ENCODE results near the gene ARPC5L.

DNA sequence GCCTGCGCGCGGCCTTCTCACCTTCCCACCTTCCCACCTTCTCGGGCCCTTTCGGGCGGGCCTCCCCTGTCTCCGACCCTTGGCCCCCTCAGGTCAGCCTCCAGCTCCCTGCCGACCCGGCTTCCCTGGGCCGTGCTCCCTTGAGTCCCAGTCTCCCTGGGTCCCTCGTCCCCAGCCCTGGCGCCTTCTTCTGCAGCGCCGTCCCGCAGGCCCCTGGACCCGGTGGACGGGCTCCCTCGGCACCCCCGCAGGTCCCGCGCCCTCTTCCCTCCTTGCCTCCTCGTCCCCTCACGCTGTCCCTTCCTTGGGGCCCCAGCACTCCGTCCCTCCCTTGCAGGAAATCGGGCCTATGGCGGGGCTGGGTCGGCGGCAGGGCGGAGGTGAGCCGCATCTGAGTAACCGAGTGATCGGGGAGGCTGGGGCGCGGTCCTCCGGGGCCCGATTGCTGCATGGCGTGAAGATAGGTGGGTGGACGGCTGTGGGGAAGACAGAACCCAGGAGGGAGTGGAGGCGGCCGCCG lies 7.6 kb downstream of the ARPC5L start:
- TF ChIP-seq, protein P1, sequence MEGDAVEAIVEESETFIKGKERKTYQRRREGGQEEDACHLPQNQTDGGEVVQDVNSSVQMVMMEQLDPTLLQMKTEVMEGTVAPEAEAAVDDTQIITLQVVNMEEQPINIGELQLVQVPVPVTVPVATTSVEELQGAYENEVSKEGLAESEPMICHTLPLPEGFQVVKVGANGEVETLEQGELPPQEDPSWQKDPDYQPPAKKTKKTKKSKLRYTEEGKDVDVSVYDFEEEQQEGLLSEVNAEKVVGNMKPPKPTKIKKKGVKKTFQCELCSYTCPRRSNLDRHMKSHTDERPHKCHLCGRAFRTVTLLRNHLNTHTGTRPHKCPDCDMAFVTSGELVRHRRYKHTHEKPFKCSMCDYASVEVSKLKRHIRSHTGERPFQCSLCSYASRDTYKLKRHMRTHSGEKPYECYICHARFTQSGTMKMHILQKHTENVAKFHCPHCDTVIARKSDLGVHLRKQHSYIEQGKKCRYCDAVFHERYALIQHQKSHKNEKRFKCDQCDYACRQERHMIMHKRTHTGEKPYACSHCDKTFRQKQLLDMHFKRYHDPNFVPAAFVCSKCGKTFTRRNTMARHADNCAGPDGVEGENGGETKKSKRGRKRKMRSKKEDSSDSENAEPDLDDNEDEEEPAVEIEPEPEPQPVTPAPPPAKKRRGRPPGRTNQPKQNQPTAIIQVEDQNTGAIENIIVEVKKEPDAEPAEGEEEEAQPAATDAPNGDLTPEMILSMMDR (CRISPR knock-in tag; IDR thresholded peaks at IDR 0.05) = no peak
- TF ChIP-seq SP1 (IDR thresholded peaks at IDR 0.05) = no peak
- no peak for TF ChIP-seq SP1 (CRISPR knock-in tag; IDR thresholded peaks at IDR 0.05)
- TF ChIP-seq SMARCE1 (IDR thresholded peaks at IDR 0.05; ENCODE audit: borderline replicate concordance) = no peak
- TF ChIP-seq, protein P2, sequence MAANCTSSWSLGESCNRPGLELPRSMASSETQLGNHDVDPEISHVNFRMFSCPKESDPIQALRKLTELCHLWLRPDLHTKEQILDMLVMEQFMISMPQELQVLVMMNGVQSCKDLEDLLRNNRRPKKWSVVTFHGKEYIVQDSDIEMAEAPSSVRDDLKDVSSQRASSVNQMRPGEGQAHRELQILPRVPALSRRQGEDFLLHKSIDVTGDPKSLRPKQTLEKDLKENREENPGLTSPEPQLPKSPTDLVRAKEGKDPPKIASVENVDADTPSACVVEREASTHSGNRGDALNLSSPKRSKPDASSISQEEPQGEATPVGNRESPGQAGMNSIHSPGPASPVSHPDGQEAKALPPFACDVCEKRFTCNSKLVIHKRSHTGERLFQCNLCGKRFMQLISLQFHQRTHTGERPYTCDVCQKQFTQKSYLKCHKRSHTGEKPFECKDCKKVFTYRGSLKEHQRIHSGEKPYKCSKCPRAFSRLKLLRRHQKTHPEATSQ (CRISPR knock-in tag; IDR thresholded peaks at IDR 0.05; ENCODE audit: borderline replicate concordance) = no peak
- TF ChIP-seq, protein P3, sequence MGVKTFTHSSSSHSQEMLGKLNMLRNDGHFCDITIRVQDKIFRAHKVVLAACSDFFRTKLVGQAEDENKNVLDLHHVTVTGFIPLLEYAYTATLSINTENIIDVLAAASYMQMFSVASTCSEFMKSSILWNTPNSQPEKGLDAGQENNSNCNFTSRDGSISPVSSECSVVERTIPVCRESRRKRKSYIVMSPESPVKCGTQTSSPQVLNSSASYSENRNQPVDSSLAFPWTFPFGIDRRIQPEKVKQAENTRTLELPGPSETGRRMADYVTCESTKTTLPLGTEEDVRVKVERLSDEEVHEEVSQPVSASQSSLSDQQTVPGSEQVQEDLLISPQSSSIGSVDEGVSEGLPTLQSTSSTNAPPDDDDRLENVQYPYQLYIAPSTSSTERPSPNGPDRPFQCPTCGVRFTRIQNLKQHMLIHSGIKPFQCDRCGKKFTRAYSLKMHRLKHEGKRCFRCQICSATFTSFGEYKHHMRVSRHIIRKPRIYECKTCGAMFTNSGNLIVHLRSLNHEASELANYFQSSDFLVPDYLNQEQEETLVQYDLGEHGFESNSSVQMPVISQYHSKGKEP (CRISPR knock-in tag; IDR thresholded peaks at IDR 0.05) = no peak
- no peak for TF ChIP-seq ERF (CRISPR knock-in tag; IDR thresholded peaks at IDR 0.05)
- TF ChIP-seq FOXM1 (CRISPR knock-in tag; IDR thresholded peaks at IDR 0.05) = no peak
